KBM-7 (cell line): ENCODE data around the gene TM9SF1.

Source experiments
- DNase-seq: peaks from one replicate; pipeline ENCODE4 v3.0.0-alpha.2; 2015
- in situ Hi-C: fragments of 300-500 bp; cut with MboI; formaldehyde crosslinking; loops from 2 replicates; pipeline ENCODE4 v1.14.3; 2020; ENCODE audit warnings: low sequenced_read_pairs, low pct_unique_long_range_greater_than_20kb, mixed read lengths

Gene TM9SF1

DNA sequence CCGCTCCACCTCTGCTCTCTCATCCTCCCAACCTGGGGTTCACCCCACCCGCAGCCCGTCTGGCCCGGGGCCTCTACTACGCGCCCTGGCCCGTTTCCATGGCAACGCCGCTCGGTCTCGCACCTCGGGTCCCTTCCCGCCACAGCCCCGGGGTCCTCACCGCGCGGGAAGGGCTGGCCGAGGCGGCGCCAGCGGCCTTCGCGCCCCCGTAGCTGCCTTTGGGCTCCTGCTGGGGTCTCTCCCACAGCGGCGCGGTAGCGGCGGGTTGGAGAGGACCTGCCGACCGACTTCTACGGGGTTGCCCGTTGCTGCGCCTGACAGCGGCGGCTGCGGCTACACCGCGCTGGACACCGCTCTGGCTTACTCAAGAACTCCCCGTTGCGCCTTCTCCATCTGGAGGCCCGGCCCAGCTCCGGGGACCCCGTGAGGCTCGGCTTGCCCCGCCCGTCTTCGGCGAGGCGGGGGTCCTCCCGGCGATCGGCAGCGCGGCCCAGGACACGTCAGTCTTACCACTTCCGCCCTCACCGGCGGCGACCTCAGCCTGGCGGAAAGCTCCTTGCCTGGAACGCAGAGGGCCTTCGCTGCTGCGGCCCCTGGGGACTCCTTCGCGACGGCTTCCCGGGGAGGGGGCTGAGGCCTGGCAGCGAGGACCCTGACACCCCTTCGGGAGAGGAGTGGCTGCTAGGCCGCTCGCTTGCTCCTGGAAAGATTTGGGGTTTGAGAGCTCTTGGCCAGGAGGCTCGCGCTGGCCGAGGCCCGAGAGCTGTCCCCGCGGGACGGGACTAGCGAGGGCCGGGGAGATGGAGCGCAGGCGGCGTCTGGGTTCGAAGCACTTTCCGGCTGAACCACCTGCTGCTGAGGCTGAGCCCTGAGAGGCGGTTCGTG lies at the start of gene TM9SF1:
Gene TM9SF1 (minus strand): TSS at position 256 of the 885 bp plus-strand sequence. CDS start 422 bp downstream, outside the sequence.
- in situ Hi-C loops = no loop called here
- peak; percentile 89 for DNase-seq

- in situ Hi-C loops = loop anchor here (10.0 kb wide), 1 partner anchor 51 kb away; the partner anchor contains the start of genes DHRS1 and NOP9
- DNase-seq = peak; percentile 91
Measured at GRCh38 chr14:24243336-24243836, 48.1 kb upstream of the TM9SF1 start.

- DNase-seq = no peak
- in situ Hi-C loops = loop anchor here (10.0 kb wide), 1 partner anchor 53 kb away; the partner anchor contains the start of genes DHRS1 and NOP9
Measured at GRCh38 chr14:24241829-24242443, 46.7 kb upstream of the TM9SF1 start.

DNA sequence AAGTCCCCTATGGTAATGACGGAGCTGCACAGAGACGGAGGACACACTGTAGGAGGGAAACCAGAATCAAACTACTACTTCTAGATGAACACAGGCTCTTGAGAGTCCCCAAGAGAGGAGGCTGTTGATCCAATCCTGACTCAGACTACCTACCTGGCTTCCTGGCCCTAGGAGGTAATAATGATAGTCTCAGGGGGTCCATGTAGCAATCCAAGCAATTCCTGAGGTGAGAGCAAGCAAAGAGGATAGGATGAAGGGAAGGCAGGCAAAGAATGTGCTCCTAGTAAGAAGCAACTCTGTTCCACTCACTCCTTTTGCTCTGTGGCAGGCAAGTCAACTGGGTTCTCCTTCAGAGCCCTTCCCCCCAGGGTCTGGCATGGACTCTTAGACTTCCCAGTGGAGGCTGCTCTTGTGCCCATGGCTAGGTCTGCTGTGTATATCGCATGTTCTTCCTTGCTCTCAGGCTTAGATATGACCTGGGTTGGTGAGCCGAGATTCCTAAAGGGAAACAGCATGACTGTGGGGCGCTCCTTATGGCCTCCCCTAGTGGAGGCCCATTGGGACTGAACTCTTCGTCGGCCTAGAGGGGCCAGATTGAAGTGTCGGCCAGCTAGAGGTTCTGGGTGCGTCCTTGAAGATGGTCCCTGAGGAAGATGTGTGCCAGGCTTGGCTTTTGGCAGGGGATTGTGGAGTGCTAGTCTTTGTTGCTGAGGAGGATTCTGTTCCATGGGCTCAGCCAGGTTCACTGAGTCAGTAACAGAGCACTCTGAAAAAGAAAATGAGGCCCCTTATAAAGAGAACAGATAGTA lies 45.1 kb upstream of the TM9SF1 start:
- in situ Hi-C loops = loop anchor here (10.0 kb wide), 1 partner anchor 54 kb away; the partner anchor contains the start of genes DHRS1 and NOP9
- DNase-seq = no peak

DNA sequence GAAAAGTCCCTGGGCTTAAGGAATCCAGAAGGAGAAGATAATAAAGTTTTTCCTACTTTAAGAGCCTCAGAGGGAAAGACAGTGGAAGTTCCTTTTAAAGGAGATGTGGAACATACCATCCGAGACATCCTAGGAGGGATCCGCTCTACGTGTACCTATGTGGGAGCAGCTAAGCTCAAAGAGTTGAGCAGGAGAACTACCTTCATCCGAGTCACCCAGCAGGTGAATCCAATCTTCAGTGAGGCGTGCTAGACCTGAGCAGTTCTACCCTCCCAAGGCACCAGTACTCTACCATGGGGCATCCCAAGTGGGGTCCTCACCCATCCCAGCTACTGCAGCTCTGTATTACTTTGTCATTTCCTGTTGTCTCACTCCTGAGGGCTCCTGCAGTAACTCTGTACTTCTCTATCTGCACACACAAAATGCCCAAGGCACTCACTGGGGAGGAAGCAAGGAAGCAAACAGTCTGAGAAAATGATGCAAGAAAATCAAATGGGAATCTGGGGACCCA lies 43.3 kb upstream of the TM9SF1 start:
- DNase-seq = no peak
- in situ Hi-C loops = no loop called here

DNA sequence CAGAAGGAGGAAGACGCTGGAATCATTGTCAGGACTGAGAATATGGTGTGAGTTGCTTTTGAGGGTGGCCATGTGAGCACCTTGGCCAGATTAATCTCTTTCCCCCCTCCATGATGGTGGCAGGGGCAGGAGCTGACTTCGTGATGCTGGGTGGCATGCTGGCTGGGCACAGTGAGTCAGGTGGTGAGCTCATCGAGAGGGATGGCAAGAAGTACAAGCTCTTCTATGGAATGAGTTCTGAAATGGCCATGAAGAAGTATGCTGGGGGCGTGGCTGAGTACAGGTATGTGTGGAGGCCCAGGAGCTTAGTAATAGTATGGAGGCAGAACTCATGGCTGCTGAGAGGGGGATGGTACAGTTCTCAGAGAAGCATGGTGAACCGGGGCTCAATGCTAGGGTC lies 42.9 kb upstream of the TM9SF1 start:
- in situ Hi-C loops = no loop called here

GRCh38 chr14:24237463-24237955 lies 42.3 kb upstream of the TM9SF1 start:
- no peak for DNase-seq
- in situ Hi-C loops = no loop called here

More for the DNA sequence above, 42.9 kb upstream of the TM9SF1 start:
- no peak for DNase-seq

- no peak for DNase-seq
- in situ Hi-C loops = no loop called here
Measured at GRCh38 chr14:24236689-24237462, 41.6 kb upstream of the TM9SF1 start.

DNA sequence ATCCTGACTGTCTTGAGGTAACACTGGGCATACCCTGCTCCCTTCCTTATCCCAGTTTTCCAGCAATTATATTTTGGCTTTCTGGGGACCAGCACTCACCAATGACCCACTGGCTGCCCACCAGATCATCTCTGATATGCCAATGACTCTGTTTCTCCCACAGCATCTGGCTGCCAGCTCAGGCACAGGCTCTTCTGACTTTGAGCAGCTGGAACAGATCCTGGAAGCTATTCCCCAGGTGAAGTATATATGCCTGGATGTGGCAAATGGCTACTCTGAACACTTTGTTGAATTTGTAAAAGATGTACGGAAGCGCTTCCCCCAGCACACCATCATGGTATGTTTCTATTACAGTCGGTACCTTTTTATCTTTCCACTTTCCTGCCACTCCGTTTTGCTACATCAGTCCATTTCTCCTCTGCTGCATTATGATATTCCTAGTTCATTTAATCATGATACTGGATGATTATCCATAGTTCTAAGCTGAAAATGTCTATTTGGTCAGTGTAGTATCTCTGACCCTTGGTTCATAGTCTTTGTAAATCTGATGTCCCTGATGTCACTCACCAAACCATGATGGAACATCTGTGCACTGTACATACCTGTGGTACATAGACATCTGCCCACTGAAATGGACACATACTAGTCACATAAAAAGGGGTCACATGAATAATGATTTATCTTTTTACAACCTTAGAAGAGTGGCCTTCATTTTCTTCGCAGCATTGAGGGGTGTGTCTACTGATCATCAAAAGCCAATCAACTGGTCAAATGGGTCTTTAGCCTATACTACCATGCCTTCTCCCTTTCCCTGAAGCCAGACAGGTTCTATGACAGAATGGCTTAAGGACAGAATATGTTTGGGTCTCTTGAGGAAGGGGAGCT lies 40.8 kb upstream of the TM9SF1 start:
- DNase-seq = no peak
- in situ Hi-C loops = no loop called here

DNA sequence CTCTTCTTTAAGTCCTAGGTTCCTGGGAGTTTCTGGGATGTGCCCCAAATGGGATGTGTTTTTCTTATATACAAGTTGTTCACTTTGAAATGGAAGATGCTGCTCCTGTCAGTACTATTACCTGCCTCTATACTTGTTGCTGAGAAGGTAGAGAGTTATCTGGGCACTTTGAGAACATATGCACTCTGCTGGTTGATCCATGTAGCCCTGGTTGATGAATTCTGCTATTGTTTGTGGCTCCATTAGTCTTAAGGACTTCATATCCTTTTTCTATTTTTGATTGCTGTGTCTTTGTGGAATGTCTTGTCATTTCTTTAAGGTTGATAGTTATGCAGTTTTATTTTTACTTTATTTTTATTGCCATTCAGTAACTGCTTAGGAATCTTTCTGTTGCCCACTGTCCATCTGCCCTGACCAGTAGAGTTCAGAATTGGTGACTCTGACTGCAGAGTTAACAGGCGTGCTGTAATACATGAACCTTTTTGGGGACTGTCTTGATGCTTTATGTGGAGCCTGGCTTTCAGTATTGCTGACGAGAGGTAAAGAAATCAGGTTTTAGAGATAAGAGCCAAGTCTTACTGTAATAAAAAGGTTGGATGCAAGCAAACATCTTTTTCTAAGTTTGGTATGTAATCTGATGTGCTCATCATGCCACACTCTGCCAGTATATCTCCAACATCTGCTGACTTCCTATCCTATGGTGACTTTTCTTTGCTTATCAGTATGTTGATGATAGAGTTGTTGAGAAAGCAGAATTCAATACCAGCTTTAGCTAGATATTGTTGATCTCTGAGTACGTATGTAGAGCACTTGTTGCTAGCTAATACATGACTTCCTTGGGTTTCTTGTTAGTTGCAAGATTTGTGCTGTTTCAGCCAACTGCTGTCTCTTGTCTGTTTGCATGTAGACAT lies 39.1 kb upstream of the TM9SF1 start:
- in situ Hi-C loops = no loop called here
- DNase-seq = no peak

DNA sequence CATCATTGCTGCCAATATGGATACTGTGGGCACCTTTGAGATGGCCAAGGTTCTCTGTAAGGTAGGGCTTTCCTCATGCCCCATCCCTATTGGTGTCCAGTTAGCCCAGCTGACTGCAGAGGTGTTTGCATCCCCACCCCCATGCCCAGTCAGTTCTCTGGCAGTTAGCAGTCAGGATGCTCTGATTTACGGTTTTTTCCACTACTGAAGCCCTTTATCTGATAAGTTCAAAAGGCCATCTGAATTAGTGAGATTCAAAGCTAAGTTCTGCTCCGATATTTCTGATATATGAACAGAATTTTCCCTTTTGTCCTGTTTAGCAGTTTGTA lies 38.3 kb upstream of the TM9SF1 start:
- in situ Hi-C loops = no loop called here
- no peak for DNase-seq

GRCh38 chr14:24232645-24233537 lies 37.6 kb upstream of the TM9SF1 start, which contains the start of gene GMPR2:
TSS of gene GMPR2 (plus strand) at chr14:24232929. CDS start at chr14:24233254, 325 bp downstream.
- in situ Hi-C loops = no loop called here
- no peak for DNase-seq

- in situ Hi-C loops = no loop called here
Measured at GRCh38 chr14:24232121-24232644, 36.9 kb upstream of the TM9SF1 start, which contains the start of gene NEDD8. TSS of gene NEDD8 (minus strand) at chr14:24232367. CDS start at chr14:24232267, 100 bp downstream.

GRCh38 chr14:24231263-24232120 lies 36.3 kb upstream of the TM9SF1 start:
- in situ Hi-C loops = no loop called here
- DNase-seq = peak; percentile 35

More at GRCh38 chr14:24232121-24232644, 36.9 kb upstream of the TM9SF1 start, which contains the start of gene NEDD8:
- DNase-seq = peak; percentile 96
